Glutamatergic neuron (in vitro differentiated cells): ENCODE measurements around the gene FZR1. TPM values are rescaled to one million over a fixed set of nuclear protein-coding genes. Genes with fewer than 3 reads are reported as not detected.

Source experiments
- DNase-seq: peaks from one replicate; pipeline ENCODE4 v3.0.0; 2022
- H3K27ac Mint-ChIP-seq: one replicate; pipeline ENCODE4 v1.8.0; 2020; ENCODE audit warnings: mild to moderate bottlenecking, mixed read lengths, inconsistent platforms; ENCODE audit not compliant: unreplicated experiment
- H3K27me3 Mint-ChIP-seq: one replicate; pipeline ENCODE4 v1.8.0; 2020; ENCODE audit warnings: mild to moderate bottlenecking, moderate library complexity, mixed read lengths, inconsistent platforms; ENCODE audit not compliant: unreplicated experiment
- H3K36me3 Mint-ChIP-seq: one replicate; pipeline ENCODE4 v1.8.0; 2020; ENCODE audit warnings: mild to moderate bottlenecking, mixed read lengths, inconsistent platforms; ENCODE audit not compliant: unreplicated experiment
- H3K4me1 Mint-ChIP-seq: one replicate; pipeline ENCODE4 v1.8.0; 2020; ENCODE audit warnings: mild to moderate bottlenecking, low read depth, mixed read lengths, inconsistent platforms; ENCODE audit not compliant: unreplicated experiment
- H3K4me3 Mint-ChIP-seq: one replicate; pipeline ENCODE4 v1.8.0; 2020; ENCODE audit warnings: mild to moderate bottlenecking, mixed read lengths, inconsistent platforms; ENCODE audit not compliant: unreplicated experiment
- H3K9me3 Mint-ChIP-seq: one replicate; pipeline ENCODE4 v1.8.0; 2020; ENCODE audit warnings: mild to moderate bottlenecking, moderate library complexity, mixed read lengths, inconsistent platforms; ENCODE audit not compliant: unreplicated experiment
- total RNA-seq: library from RNA; stranded (reverse); fragmentation: NEBNext Ultra II Directional; extraction: Animal tissue kit (Norgen Biotek cat#: 25700); gene quantifications from one replicate; pipeline ENCODE4 v1.2.1, GENCODE V29; 2021; ENCODE audit not compliant: unreplicated experiment
- TF ChIP-seq, protein P1 (sequence below): fragments of 200-600 bp; sonication (generic); IDR thresholded peaks from one replicate; pipeline ENCODE4 v1.5.0; 2021; ENCODE audit not compliant: partially characterized antibody, unreplicated experiment

FZR1 gene
- total RNA-seq, 1 donor from 2014 or later = 51.3 TPM

DNA sequence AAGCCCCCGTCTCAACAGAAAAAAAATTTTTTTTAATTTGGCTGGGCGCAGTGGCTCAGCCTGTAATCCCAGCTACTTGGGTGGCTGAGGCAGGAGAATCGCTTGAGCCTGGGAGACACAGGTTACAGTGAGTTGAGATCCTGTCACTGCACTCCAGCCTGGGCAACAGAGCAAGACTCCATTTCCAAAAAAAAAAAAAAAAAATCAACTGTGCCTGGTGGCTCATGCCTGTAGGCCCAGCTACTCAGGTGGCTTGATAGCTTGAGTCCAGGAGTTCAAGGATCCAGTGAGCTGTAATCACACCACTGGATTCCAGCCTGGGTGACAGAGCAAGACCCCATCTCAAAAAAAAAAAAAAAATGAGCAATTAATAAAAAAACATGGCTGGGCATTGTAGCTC, 4.3 kb upstream of the FZR1 start:
- Mint-ChIP-seq H3K4me1 (peaks cover 2% of the 10 kb centered on the region), H3K27ac (no peak overlapping the region), H3K27me3 (peaks cover 4% of the 10 kb centered on the region), H3K9me3 (peaks cover 4% of the 10 kb centered on the region), H3K36me3 (no peaks in the 10 kb centered on the region), H3K4me3 (no peak overlapping the region)
- DNase-seq = no peak
- TF ChIP-seq, protein P1, sequence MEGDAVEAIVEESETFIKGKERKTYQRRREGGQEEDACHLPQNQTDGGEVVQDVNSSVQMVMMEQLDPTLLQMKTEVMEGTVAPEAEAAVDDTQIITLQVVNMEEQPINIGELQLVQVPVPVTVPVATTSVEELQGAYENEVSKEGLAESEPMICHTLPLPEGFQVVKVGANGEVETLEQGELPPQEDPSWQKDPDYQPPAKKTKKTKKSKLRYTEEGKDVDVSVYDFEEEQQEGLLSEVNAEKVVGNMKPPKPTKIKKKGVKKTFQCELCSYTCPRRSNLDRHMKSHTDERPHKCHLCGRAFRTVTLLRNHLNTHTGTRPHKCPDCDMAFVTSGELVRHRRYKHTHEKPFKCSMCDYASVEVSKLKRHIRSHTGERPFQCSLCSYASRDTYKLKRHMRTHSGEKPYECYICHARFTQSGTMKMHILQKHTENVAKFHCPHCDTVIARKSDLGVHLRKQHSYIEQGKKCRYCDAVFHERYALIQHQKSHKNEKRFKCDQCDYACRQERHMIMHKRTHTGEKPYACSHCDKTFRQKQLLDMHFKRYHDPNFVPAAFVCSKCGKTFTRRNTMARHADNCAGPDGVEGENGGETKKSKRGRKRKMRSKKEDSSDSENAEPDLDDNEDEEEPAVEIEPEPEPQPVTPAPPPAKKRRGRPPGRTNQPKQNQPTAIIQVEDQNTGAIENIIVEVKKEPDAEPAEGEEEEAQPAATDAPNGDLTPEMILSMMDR = no peak

DNA sequence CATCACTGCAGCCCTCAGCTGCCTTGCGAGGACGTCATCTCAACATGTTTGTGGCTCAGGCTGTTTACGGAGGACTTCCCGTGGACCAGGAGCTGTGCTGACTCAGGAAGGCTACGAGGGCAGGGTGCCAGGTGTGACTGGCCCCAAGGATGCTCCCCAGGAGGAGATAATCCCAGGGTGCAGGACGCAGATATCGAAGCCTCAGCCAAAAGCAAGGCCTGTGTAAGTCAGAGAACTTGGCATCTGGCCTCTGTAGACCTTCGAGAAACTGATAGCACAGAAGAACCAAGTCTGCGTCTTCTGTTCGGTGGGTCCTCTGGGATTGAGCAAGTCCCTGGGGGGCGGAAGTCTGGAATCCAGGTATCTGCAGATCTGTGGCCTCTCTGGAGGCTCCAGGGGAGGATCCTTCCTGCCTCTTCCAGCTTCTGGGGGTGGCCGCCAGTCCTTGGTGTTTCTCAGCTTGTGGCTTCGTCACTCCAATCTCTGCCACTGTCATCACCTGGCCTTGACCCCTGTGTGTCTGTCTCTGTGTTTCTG, 3.0 kb upstream of the FZR1 start:
- Mint-ChIP-seq H3K9me3 (peaks cover 5% of the 10 kb centered on the region), H3K27me3 (peaks cover 8% of the 10 kb centered on the region), H3K27ac (no peak overlapping the region), H3K4me1 (peaks cover 2% of the 10 kb centered on the region), H3K4me3 (no peak overlapping the region), H3K36me3 (no peaks in the 10 kb centered on the region)
- no peak for DNase-seq
- TF ChIP-seq, protein P1 = no peak

DNA sequence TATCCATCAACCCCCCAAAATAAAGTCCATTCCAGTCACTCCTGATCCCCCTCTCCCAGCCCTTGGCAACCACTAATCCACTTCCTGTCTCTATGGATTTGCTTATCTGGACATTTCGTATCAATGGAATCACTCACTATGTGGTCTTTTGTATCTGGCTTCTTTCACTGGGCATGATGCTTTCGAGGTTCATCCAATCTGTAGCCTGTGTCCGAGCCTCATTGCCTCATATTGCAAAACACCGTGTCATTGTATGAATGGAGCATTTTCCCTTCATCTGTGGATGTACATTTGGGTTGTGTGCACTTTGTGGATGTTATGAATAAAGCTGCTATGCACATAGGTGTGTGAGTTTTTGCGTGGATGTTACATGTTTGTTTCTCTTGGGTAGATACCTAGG, 1.4 kb upstream of the FZR1 start:
- Mint-ChIP-seq H3K36me3 (no peaks in the 10 kb centered on the region), H3K27ac (peak overlapping the region; percentile 45), H3K9me3 (peaks cover 5% of the 10 kb centered on the region), H3K4me3 (peak overlapping the region; percentile 13), H3K27me3 (peaks cover 8% of the 10 kb centered on the region), H3K4me1 (peaks cover 8% of the 10 kb centered on the region)
- DNase-seq = no peak
- TF ChIP-seq, protein P1 = no peak

DNA sequence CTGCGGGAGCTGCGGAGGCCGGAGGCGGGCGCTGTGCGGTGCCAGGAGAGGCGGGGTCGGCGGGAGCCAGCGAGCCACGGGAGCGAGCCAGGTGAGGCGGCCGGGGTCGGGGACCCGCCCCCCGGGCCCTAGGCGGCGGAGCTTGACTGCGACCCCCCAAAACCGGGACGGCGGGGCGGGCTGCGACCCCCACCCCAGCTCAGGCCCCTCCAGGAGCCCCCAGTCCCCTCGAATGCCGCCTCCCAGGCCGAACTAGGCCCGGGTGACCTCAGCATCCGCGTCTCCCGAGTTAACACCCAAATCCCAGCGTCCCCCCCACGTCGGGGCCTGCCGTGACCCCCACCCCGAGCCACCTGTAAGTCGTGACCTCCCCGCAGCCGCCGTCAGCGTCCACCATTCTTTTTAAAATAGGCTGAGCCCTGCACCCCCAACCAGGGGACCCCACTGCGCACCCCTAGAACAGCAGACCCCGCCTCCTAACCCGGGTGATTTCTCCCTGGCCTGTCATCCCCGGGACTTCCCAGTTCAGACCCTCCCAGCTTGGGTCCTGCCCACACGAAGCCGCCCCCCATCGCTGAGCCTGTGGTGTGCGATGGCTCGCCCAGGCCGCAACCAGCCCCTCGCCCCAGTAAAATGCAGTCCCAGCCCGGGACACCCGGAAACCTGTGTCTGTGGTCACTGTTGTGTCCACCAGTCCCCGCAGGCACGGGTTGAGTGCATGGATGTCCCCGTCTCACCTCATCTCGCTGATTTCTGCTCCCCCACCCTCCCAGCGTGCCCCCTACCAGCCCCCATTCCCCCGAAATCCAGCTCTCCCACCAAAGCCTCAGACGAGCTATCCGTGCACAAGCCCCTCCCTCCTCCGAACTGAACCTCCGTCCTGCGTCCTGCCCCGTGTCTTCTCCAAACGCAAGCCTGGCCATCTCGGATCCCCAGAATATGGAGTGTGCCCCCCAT, 551 bp downstream of the FZR1 start:
- Mint-ChIP-seq H3K4me3 (peak overlapping the region; percentile 93), H3K36me3 (no peaks in the 10 kb centered on the region), H3K4me1 (peaks cover 9% of the 10 kb centered on the region), H3K27me3 (peaks cover 7% of the 10 kb centered on the region), H3K9me3 (peaks cover 5% of the 10 kb centered on the region), H3K27ac (peak overlapping the region; percentile 79)
- TF ChIP-seq, protein P1 = no peak
- DNase-seq = no peak
